GM19099 (cell line): Measurements from ENCODE around the gene MUC6.

Experiments
- POLR2A ChIP-seq: IDR thresholded peaks from 3 replicates; pipeline ENCODE4 v1.6.1; 2011; ENCODE audit warnings: low read depth; ENCODE audit not compliant: insufficient read length; ENCODE audit errors: extremely low read depth

MUC6 gene

DNA sequence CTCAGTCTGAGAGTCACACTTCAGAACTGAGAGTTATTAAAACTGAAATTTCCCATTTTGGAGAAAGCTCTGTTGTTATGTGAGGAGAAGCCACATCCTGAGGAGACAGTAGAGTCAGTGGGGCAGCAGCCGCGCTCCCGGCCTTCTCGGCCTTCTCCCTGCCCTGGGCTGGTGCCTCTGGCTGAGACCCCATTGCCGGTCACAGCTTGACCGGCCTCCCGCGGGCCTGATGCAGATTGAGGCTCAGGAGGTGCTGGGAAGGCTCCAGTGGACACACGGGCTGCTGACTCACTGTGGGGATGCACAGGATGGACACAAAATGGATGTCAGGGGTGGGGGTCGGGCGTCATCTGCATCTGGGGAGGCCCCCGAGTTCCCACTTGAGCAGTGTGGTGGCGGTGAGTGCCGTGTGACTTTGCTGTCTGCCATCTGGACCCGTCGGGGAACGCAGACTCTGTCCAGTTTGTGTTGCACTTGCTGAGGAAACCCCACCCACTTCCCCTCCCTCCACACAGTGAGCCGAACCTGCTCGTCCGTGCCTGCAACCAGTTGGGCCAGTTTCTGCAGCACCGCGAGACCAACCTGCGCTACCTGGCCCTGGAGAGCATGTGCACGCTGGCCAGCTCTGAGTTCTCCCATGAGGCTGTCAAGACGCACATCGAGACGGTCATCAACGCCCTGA lies 50.1 kb downstream of the MUC6 start:
- no peak for TF ChIP-seq POLR2A

DNA sequence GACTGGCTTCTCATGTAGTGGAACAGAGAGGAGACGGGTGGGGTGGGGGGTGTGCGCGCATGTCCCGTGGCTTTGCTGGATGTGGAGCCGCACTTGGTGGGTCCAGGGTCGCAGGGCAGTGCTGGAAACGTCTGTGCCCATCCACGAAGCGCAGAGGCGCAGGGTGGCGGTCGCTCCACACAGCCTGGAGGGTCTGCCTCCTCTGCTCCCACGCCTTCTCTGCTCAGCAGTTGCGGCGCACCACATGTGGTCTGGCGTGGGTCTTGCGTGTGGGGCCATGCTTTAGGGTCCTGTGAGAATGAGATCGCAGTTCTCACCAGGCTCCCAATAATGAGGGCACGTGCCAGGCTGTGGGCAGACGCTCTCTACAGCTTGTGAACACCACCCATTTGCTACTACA lies 50.7 kb downstream of the MUC6 start:
- no peak for TF ChIP-seq POLR2A

DNA sequence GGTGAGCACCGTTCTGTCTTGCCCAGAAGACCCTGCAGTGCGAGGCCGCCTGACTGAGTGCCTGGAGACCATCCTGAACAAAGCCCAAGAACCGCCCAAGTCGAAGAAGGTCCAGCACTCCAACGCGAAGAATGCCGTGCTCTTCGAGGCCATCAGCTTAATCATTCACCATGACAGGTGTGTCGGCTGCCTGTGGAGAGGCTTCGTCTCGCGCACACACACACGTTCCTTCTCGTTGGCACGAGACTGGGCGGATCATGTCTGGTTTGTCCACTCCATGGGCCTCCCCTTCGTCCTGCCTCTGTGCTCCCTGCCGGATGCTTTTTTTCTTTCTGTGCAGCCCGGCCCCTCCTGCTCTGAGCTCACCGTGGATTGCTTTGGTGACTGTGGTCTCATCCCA lies 51.1 kb downstream of the MUC6 start:
- TF ChIP-seq POLR2A: no peak

DNA sequence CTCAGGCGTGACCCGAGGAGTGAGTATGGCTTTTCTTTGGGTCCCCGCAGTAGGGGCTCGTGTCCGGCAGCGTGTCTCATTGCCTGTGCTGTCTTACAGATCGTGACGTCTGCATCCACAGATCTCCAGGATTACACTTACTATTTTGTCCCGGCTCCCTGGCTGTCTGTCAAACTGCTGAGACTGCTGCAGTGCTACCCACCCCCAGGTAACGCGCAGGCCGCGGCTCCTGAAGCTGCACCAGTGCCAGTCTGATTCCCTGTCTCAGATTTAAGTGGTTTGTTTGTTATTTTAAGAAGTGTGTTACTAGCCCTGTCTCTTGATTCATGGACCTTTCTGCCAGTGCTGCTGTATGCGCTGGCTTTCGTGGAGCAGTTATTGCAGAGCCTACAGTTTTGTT lies 52.0 kb downstream of the MUC6 start:
- no peak for TF ChIP-seq POLR2A

DNA sequence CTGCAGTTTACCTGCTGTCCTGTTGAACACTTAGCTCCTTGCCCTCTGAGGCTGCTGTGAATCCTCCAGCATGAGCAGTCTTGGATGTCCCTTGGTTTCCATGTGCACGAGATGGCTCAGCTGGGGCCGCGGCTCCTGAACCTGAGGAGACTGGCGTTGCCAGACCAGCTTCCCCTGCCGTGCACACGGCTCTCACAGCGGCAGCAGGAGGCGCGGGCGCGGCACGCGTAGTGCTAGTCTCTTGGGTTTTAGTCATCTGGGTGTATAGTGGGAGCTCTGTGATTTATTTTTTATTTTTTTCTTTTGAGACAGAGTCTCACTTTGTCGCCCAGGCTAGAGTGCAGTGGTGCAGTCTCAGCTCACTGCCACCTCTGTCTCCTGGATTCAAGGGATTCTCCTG lies 54.8 kb downstream of the MUC6 start:
- TF ChIP-seq POLR2A: no peak

DNA sequence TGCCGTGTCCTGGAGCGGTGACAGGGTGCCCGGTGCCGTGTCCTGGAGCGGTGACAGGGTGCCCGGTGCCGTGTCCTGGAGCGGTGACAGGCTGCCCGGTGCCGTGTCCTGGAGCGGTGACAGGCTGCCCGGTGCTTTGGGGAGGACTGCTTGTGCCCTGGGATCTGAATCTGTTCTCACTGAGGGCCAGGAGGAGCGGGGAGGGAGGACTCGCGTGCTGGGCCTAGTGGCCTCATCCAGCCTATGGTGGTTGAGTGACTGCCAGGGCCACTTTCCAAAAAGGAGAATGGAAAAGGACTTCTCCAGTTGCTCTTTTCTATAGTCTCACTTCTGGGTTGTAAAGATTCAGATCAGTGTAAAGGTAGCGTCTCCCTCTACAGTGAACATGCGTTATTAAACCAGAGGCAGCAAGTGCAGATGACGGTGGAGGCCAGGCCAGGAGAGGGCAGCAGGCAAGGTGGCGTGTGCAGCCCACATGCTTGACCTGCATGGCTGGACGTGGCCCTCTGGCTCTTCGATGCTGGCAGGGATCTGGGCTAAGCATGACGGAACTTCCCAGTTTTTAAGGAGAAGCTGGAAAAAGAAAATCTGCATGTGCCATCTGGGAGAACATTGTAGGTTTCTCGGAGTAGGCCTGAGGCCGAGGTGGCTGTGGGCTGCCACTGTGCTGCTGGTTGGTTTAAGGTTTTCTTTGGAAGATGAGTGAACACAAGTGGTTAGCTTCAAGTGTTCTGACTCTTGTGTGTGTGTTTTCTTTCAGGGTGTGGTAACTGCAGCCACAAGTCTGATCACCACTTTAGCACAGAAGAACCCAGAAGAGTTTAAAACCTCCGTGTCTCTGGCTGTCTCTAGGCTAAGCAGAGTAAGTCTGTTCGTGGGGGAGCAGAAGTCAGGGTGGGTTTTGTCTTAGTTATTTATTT lies 55.8 kb downstream of the MUC6 start:
- TF ChIP-seq POLR2A: no peak

DNA sequence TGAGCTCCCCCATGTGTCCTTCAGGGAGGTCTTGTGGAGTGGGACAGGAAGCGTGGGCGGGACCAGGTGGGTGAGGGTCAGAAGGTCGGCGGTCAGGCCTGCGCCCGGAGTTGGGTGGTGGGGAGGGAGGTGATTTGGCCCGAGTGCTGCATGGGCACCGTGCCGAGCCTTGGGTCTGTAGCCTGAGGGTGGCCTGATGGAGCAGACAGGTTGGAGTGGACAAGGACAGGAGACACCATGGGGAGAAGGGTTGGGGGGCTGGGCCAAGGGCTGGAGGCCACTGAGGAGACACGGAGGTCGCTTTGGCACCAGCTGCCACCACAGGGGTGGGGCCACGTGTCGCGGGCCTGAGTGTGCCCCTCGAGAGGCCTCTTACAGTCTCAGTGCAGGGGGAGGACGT lies 57.7 kb downstream of the MUC6 start:
- TF ChIP-seq POLR2A: no peak

DNA sequence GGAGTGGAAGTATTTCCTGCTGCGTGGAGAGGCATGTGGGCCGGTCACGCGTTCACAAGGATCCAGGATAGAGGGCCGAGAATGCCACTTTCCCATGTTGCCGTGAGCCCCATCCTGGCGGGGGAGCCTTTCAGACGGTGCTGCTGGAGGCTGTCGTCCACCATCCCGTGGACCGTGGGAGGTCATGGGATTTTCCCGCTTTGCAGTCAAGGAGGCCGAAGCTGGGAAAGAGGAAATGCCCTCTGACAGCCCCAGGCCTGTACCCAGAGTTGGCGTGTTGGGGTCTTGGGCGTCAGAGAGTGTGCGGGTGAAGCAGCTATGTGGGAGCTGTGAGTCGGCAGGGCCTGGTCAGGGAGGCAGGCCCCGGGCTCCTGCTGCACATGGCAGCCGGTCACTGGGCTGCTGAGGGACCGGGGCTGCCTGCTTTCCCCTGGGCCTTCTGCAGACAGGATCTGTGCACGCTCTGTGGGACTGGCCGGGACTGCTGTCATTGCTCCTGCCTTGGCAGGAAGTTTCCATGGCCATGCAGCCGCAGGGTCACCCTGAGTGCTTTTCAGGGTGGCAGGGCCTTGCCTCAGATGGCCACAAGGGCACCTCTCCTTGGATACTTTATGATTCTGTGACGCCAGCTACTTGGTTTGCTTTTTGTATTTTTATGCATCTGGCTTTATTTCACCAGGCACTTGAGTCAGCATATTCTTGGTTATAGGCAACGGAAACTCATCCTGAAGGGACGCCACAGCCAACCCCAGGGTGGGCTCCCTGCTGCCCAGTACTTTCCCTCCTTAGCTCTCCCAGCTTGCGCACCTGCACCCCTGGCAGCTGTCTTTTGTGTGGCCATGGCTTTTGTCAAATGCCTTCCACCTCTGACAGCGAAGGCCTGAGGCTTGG lies 58.4 kb downstream of the MUC6 start:
- no peak for TF ChIP-seq POLR2A

DNA sequence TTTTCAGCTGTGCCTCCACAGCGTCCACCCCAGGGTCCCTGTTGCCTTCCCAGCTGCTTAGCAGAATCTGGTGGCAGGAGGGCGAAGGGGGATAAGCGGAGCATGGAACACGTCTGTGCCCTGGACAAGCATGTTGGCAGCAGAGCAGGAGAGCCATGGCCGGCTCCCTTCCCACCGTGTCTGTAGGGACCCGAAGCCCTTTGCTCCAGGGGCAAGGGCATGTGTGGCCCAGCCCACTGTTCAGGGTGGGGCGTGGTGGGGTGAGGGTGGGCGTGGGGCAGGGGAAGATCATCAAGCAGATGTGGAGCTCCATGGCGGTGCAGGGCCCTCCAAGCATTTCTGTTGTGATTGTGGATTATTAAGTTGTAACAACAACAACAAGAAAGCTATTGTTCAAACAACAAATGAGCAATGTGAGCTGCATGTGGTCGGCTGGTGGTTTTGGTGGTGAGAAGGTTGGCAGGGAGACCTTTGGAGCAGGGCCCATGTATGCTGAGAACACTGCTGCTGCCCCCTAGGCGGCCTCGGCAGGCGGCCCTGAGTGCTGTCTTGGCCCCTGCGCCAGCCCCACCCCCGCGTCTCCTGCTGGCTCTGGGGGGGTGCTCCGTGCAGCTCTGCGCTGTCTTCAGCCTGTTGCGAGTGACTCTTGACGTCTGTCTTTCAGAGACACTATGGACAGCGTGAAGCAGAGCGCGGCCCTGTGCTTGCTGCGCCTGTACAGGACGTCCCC lies 59.9 kb downstream of the MUC6 start:
- no peak for TF ChIP-seq POLR2A

DNA sequence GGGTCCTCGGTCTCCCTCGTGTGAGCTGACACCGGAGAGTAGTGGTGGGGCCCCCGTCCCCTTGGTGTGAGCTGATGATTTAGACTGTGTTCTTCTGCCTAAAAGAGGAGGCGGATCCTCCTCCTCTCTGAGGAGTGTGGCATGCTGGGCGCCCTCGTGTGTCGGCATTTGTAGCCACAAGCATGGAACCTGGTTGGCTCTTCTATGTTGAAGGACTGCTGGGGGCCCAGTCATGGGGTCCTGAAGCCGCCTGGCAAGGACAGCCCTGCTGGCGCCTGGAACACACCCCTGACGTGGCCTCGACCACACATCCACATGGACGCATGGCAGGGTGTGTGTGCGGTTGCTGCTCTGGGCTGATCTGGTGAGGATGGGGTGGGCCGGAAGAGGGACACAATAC lies 60.7 kb downstream of the MUC6 start:
- no peak for TF ChIP-seq POLR2A

DNA sequence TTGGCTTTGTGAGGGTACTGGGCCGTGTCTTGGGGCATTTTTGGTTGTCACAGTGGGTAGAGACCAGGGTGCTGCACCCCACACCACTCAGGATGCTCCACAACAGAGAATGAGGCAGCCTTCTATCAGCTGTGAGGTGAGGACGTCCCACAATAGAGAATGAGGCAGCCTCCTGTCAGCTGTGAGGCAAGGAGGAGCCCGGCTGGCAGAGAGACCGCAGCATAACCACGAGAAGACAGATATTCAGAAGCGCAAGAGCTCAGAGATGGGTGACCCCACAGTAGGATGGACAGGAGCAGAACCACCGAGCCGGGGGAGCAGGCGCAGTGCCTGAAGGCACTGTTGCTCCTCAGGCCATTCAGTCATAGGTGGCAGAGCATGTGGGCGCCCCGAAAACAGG lies 63.3 kb downstream of the MUC6 start:
- TF ChIP-seq POLR2A: no peak

DNA sequence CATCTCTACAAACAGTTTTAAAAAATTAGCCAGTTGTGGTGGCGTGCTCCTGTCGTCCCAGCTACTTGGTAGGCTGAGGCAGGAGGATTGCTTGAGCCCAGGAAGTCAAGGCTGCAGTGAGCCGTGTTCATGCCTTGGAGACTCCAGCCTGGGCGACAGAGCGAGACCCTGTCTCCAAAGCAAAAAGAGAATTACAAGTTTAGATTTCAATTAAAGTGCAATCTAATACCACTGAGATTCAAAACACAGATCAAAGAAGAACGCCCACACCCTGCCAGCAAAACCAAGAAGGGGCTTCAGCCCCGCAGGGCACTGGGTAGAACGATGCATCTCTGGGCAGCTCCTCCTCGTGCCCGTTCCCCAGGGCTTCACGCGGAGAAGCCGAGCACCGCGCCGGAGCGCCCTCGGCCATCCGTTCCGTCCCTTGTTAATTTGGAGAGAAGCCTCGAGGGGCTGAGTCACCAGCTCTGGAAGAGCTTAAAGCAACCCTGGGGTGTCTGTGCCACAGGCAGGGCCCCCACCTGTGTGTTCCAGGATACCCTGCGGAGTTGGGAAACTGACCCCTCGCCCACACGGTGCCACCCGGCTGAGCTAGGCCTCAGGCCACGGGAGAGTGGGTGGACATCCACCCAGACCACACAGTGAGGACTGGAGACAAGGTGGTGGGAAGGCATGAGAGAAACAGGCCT lies 63.9 kb downstream of the MUC6 start:
- no peak for TF ChIP-seq POLR2A

DNA sequence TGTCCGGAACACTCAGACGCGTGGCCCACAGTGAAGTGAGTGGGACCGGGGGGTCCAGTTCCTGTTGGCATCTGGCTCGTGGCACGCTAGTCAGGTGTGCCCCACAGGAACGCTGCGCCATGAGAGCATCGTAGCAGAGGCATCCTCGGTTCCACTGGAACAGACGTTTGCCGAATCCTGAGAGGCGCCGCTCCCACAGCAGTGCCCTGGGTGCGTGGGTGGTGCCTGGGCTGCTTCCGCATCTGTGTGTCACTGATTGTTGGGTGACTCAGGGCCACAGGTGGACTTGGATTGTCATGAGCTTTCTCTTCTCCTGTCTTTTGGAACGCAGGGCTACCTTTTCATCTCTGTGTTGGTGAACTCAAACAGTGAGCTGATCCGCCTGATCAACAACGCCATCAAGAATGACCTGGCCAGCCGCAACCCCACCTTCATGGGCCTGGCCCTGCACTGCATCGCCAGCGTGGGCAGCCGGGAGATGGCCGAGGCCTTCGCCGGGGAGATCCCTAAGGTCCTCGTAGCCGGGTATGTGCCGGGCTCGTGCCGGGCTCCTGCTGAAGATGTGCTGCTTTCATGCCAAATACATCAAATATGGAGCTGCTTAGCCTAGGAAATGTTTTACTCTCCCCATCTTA lies 64.7 kb downstream of the MUC6 start:
- TF ChIP-seq POLR2A: no peak
